Hepatocyte (in vitro differentiated cells): ENCODE measurements around the gene CACNA1B. TPM values are rescaled to one million over a fixed set of nuclear protein-coding genes. Genes with fewer than 3 reads are reported as not detected.

Source experiments
- DNase-seq: peaks from one replicate; pipeline ENCODE4 v3.0.0-alpha.2; 2016; ENCODE audit warnings: low spot score
- H2AFZ ChIP-seq: fragments of 200-600 bp; sonication (generic); 2 replicates; pipeline ENCODE4 v1.6.0; 2016; ENCODE audit warnings: antibody characterized with exemption, mild to moderate bottlenecking
- H3K27ac ChIP-seq: fragments of 200-600 bp; sonication (generic); 2 replicates; pipeline ENCODE4 v1.5.1; 2016; ENCODE audit warnings: mild to moderate bottlenecking
- H3K27me3 ChIP-seq: fragments of 200-600 bp; sonication (generic); 2 replicates; pipeline ENCODE4 v1.6.1; 2016
- H3K36me3 ChIP-seq: fragments of 200-600 bp; sonication (generic); replicated peaks from 2 replicates; pipeline ENCODE4 v1.5.1; 2016; ENCODE audit warnings: low read depth; ENCODE audit not compliant: insufficient read depth
- H3K4me1 ChIP-seq: fragments of 200-600 bp; sonication (generic); 2 replicates; pipeline ENCODE4 v1.5.1; 2016; ENCODE audit warnings: mild to moderate bottlenecking, moderate library complexity; ENCODE audit not compliant: insufficient read depth
- H3K4me2 ChIP-seq: fragments of 200-600 bp; sonication (generic); 2 replicates; pipeline ENCODE4 v1.6.0; 2016
- H3K4me3 ChIP-seq: fragments of 200-600 bp; sonication (generic); 2 replicates; pipeline ENCODE4 v1.5.1; 2016; ENCODE audit warnings: mild to moderate bottlenecking
- H3K79me2 ChIP-seq: fragments of 200-600 bp; sonication (generic); 2 replicates; pipeline ENCODE4 v1.6.0; 2017; ENCODE audit warnings: mild to moderate bottlenecking
- H3K9me2 ChIP-seq: fragments of 200-600 bp; sonication (generic); replicated peaks from 2 replicates; pipeline ENCODE4 v1.6.0; 2017; ENCODE audit warnings: mild to moderate bottlenecking; ENCODE audit not compliant: insufficient read depth
- H3K9me3 ChIP-seq: fragments of 200-600 bp; sonication (generic); 2 replicates; pipeline ENCODE4 v1.5.1; 2016; ENCODE audit warnings: low read depth, mild to moderate bottlenecking
- H4K20me1 ChIP-seq: fragments of 200-600 bp; sonication (generic); 2 replicates; pipeline ENCODE4 v1.6.0; 2016; ENCODE audit warnings: mild to moderate bottlenecking; ENCODE audit not compliant: insufficient read depth, poor library complexity, severe bottlenecking
- EZH2 ChIP-seq: fragments of 200-600 bp; sonication (generic); IDR thresholded peaks from 2 replicates; pipeline ENCODE4 v1.6.1; 2016; ENCODE audit warnings: antibody characterized with exemption, mild to moderate bottlenecking, borderline replicate concordance
- EZH2phosphoT487 ChIP-seq: fragments of 200-600 bp; sonication (generic); IDR thresholded peaks from one replicate; pipeline ENCODE4 v1.6.1; 2018; ENCODE audit warnings: antibody characterized with exemption, mild to moderate bottlenecking, low read depth, moderate library complexity; ENCODE audit not compliant: unreplicated experiment, severe bottlenecking
- WGBS: methylation state at CpG from one replicate; pipeline ENCODE4 v1.1.6; 2016; ENCODE audit warnings: low lambda C conversion rate; ENCODE audit errors: missing lambda C conversion rate; 5-methylcytosine and 5-hydroxymethylcytosine counted together
- polyA plus RNA-seq: library from polyadenylated mRNA; unstranded; fragments of >200 nt; fragmentation: Nextera tagmentation; extraction: Ambion mirVana; gene quantifications from 2 replicates; pipeline ENCODE4 v1.2.1, GENCODE V29; 2016
- total RNA-seq: library from RNA; depleted of rRNA; stranded (reverse); fragments of >200 nt; gene quantifications from 2 replicates; pipeline ENCODE4 v1.2.3, GENCODE V29; 2014
- TF ChIP-seq, protein P1 (sequence below): fragments of 200-600 bp; sonication (generic); IDR thresholded peaks from 2 replicates; pipeline ENCODE4 v1.5.1; 2016; ENCODE audit warnings: antibody characterized with exemption, mild to moderate bottlenecking; ENCODE audit not compliant: poor library complexity

Gene CACNA1B
- total and polyA plus RNA-seq, 2 experiments from 2014 or later, result 0.30 to 0.39 TPM

GRCh38 chr9:138071731-138072130 is 194.1 kb downstream of the CACNA1B start:
- Histone ChIP-seq H4K20me1 (no peaks in the 10 kb centered on the region), H3K79me2 (no peaks in the 10 kb centered on the region), H3K27me3 (no peaks in the 10 kb centered on the region), H2AFZ (no peak overlapping the region), H3K27ac (no peak overlapping the region), H3K36me3 (no peaks in the 10 kb centered on the region), H3K4me1 (no peaks in the 10 kb centered on the region), H3K4me3 (no peak overlapping the region), H3K9me2 (no peaks in the 10 kb centered on the region), H3K9me3 (no peaks in the 10 kb centered on the region), H3K4me2 (no peak overlapping the region)
- TF ChIP-seq, protein P1, sequence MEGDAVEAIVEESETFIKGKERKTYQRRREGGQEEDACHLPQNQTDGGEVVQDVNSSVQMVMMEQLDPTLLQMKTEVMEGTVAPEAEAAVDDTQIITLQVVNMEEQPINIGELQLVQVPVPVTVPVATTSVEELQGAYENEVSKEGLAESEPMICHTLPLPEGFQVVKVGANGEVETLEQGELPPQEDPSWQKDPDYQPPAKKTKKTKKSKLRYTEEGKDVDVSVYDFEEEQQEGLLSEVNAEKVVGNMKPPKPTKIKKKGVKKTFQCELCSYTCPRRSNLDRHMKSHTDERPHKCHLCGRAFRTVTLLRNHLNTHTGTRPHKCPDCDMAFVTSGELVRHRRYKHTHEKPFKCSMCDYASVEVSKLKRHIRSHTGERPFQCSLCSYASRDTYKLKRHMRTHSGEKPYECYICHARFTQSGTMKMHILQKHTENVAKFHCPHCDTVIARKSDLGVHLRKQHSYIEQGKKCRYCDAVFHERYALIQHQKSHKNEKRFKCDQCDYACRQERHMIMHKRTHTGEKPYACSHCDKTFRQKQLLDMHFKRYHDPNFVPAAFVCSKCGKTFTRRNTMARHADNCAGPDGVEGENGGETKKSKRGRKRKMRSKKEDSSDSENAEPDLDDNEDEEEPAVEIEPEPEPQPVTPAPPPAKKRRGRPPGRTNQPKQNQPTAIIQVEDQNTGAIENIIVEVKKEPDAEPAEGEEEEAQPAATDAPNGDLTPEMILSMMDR, result no peak
- no peak for TF ChIP-seq EZH2phosphoT487
- TF ChIP-seq EZH2, result no peak
- DNase-seq, result no peak
- WGBS, result 96% methylated on average over 6 of the region's 6 CpGs

- Histone ChIP-seq H3K4me2 (no peak overlapping the region), H3K4me1 (no peaks in the 10 kb centered on the region), H3K9me2 (no peaks in the 10 kb centered on the region), H3K27ac (no peak overlapping the region), H3K79me2 (no peaks in the 10 kb centered on the region), H3K27me3 (no peaks in the 10 kb centered on the region), H3K9me3 (no peaks in the 10 kb centered on the region), H2AFZ (no peak overlapping the region), H3K4me3 (no peak overlapping the region), H4K20me1 (no peaks in the 10 kb centered on the region), H3K36me3 (no peaks in the 10 kb centered on the region)
- TF ChIP-seq, protein P1, result no peak
- no peak for TF ChIP-seq EZH2phosphoT487
- no peak for TF ChIP-seq EZH2
- no peak for DNase-seq
- WGBS, result 84% methylated on average over 12 of the region's 12 CpGs
These were observed 194.7 kb downstream of the CACNA1B start for GRCh38 chr9:138072161-138072842.

DNA sequence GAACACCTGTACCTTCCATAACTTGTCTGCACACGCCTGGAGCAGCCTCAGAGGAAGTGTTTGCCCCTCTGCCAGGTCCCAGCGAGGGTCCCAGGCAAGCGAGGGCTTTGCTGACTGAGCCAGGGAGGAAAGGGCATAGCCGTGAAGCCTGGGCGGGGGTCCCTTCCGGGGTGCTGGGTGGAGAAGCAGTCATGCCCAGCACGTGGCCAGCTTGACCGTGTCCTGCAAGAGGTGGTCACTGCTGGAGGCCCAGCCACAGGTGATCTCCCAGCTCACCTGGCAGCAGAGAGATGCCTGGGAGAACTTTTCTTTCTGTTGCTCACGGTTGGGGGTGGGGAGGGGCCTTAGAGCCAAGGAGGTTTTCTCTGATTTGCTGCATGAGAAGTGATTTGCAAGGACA is 195.3 kb downstream of the CACNA1B start:
- 77% methylated on average over 9 of the region's 9 CpGs for WGBS
- no peak for TF ChIP-seq EZH2
- no peak for TF ChIP-seq EZH2phosphoT487
- TF ChIP-seq, protein P1, result no peak
- no peak for DNase-seq

More for the DNA sequence above, 195.3 kb downstream of the CACNA1B start:
- Histone ChIP-seq H3K4me1 (no peaks in the 10 kb centered on the region), H3K9me2 (no peaks in the 10 kb centered on the region), H3K4me2 (no peak overlapping the region), H3K9me3 (no peaks in the 10 kb centered on the region), H3K36me3 (no peaks in the 10 kb centered on the region), H2AFZ (no peak overlapping the region), H3K27ac (no peak overlapping the region), H3K79me2 (no peaks in the 10 kb centered on the region), H4K20me1 (no peaks in the 10 kb centered on the region), H3K4me3 (no peak overlapping the region), H3K27me3 (no peaks in the 10 kb centered on the region)
